Esophagus muscularis mucosa (tissue), 4 donors: Measurements from ENCODE around the gene SCYL3. TPM values are rescaled to one million over a fixed set of nuclear protein-coding genes. Genes with fewer than 3 reads are reported as not detected.

Experiments
- DNase-seq: peaks from one replicate; pipeline ENCODE4 v3.0.0-alpha.2; 2017; ENCODE audit errors: extremely low spot score
- H3K27ac ChIP-seq, 4 donors: fragments of 200-600 bp; sonication (generic); replicated peaks in 1 of 4; 1 replicate in 3 of 4; 2 replicates in 1 of 4; pipeline ENCODE4 v1.5.1; 2016 to 2019; ENCODE audit warnings: mild to moderate bottlenecking in 1 of 4
- H3K27me3 ChIP-seq, 4 donors: fragments of 200-600 bp; sonication (generic); one replicate each; pipeline versions ENCODE4 v1.5.1 to v1.6.0; 2016 to 2019
- H3K36me3 ChIP-seq, 4 donors: fragments of 200-600 bp; sonication (generic); one replicate each; pipeline ENCODE4 v1.5.1; 2016 to 2019
- H3K4me1 ChIP-seq, 4 donors: fragments of 200-600 bp; sonication (generic); one replicate each; pipeline ENCODE4 v1.5.1; 2016 to 2019
- H3K4me3 ChIP-seq, 4 donors: fragments of 200-600 bp; sonication (generic); 1 replicate in 2 of 4; 2 replicates in 2 of 4; pipeline ENCODE4 v1.5.1; 2016 to 2019; ENCODE audit warnings: mild to moderate bottlenecking in 4 of 4, moderate library complexity in 1 of 4
- H3K9me3 ChIP-seq, 4 donors: fragments of 200-600 bp; sonication (generic); 1 replicate in 3 of 4; 2 replicates in 1 of 4; pipeline ENCODE4 v1.5.1; 2016 to 2019
- EP300 ChIP-seq: sonication (generic); formaldehyde crosslinking; IDR thresholded peaks from one replicate; pipeline ENCODE4 v1.6.1; 2017; ENCODE audit warnings: antibody characterized with exemption
- POLR2A ChIP-seq: fragments of 450-650 bp; IDR thresholded peaks from one replicate; pipeline ENCODE4 v1.6.1; 2017; ENCODE audit warnings: antibody characterized with exemption, moderate library complexity, mild to moderate bottlenecking, low read depth
- POLR2AphosphoS5 ChIP-seq, 2 donors: sonication (generic); formaldehyde crosslinking; IDR thresholded peaks; one replicate each; pipeline ENCODE4 v1.6.1; 2017; ENCODE audit warnings: antibody characterized with exemption in 2 of 2
- WGBS: methylation state at CpG from one replicate; pipeline ENCODE4 v1.1.5; 2018; 5-methylcytosine and 5-hydroxymethylcytosine counted together
- intact Hi-C: fragments of 100-400 bp; cut with DNase I; formaldehyde crosslinking; loops from one replicate; pipeline ENCODE4 v1.15.1; 2023
- total RNA-seq, 4 donors: library from RNA; depleted of rRNA; stranded (reverse); fragments of >200 nt; gene quantifications; one replicate each; pipeline versions ENCODE4 v1.1.0 to v1.2.1, GENCODE V29; 2016
- TF ChIP-seq, protein P1 (sequence below), 3 experiments: fragments of 200-600 bp in 2 of 3; fragments of 450-650 bp in 1 of 3; sonication (generic) in 2 of 3; IDR thresholded peaks; one replicate each; pipeline ENCODE4 v1.5.1; 2017 to 2019; ENCODE audit warnings: antibody characterized with exemption in 3 of 3, mild to moderate bottlenecking in 2 of 3, moderate library complexity in 1 of 3

The SCYL3 gene
- total RNA-seq, 4 donors from 2014 or later: 10.2 to 11.8 (median 10.3) TPM

DNA sequence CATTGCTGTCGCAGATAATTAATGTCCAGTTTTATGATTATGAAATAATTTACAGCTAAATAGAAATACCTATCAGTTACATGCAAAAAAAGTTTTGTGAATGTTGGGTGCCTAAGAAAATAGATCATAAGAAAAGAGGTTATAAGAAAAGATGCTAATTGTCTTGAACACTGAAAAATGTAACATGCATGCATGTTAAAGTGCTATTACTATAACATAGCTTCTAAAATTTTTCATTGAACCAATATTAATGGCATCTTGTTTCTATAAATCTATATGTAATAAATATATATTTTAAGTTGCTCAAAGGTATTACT is 35.5 kb upstream of the SCYL3 start:
- Histone ChIP-seq H3K4me1 (peaks cover 8 to 16% (median 14%) of the 10 kb centered on the region in 4 donors), H3K27me3 (no peaks in the 10 kb centered on the region), H3K9me3 (no peaks in the 10 kb centered on the region), H3K27ac (no peak overlapping the region), H3K4me3 (no peak overlapping the region), H3K36me3 (no peaks in the 10 kb centered on the region)
- intact Hi-C loops: loop anchor here (5.0 kb wide), 1 partner anchor 998 kb away; no protein-coding TSS in a partner anchor
- DNase-seq: no peak
- TF ChIP-seq, protein P1, sequence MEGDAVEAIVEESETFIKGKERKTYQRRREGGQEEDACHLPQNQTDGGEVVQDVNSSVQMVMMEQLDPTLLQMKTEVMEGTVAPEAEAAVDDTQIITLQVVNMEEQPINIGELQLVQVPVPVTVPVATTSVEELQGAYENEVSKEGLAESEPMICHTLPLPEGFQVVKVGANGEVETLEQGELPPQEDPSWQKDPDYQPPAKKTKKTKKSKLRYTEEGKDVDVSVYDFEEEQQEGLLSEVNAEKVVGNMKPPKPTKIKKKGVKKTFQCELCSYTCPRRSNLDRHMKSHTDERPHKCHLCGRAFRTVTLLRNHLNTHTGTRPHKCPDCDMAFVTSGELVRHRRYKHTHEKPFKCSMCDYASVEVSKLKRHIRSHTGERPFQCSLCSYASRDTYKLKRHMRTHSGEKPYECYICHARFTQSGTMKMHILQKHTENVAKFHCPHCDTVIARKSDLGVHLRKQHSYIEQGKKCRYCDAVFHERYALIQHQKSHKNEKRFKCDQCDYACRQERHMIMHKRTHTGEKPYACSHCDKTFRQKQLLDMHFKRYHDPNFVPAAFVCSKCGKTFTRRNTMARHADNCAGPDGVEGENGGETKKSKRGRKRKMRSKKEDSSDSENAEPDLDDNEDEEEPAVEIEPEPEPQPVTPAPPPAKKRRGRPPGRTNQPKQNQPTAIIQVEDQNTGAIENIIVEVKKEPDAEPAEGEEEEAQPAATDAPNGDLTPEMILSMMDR (IDR thresholded peaks at IDR 0.05): no peak
- TF ChIP-seq EP300: no peak
- no peak for TF ChIP-seq POLR2AphosphoS5 (IDR thresholded peaks at IDR 0.05)
- TF ChIP-seq POLR2A: no peak
- 37% methylated on average over 1 of the region's 1 CpG for WGBS

DNA sequence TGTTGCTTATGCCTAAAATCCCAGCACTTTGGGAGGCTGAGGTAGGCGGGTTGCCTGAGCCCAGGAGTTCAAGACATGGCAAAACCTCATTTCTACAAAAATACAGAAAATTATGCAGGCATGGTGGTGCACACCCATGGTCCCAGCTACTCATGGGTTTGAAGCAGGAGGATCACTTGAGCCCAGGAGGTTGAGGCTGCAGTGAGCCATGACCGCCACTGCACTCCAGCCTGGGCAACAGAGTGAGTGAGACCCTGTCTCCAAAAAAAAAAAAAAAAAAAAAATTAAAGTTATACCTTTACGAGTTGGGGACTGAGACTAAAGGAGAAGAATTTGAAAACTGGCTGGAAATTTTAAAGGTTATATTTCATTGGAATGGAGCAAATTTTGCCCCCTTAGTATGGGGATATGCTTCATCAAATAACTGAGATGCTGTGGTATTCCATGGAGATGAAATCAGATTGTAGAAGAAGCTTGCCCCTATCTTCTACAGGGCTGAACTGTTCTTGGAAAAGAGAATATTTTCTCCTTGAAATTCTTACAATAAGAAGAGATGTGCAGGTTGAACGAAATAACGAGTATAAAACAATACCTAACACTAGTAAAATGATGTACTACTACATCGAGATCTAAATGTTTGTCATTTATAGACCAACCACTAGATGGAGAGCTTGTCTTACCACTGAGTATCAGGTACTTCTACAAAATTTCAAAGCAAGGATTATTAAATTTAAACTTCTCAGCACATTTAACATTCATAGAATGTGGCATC is 34.9 kb upstream of the SCYL3 start:
- H3K27ac ChIP-seq: no peak overlapping the region
- intact Hi-C loops: loop anchor here (5.0 kb wide), 1 partner anchor 999 kb away; no protein-coding TSS in a partner anchor
- no peaks in the 10 kb centered on the region for H3K9me3 ChIP-seq
- peaks cover 8 to 13% (median 12%) of the 10 kb centered on the region in 4 donors for H3K4me1 ChIP-seq
- TF ChIP-seq, protein P1 (IDR thresholded peaks at IDR 0.05): peak; percentile 57 to 71 (median 68)
- no peak for TF ChIP-seq POLR2A
- H3K4me3 ChIP-seq: no peak overlapping the region
- 38% methylated on average over 6 of the region's 6 CpGs for WGBS
- H3K27me3 ChIP-seq: no peaks in the 10 kb centered on the region
- no peak for DNase-seq
- H3K36me3 ChIP-seq: no peaks in the 10 kb centered on the region

DNA sequence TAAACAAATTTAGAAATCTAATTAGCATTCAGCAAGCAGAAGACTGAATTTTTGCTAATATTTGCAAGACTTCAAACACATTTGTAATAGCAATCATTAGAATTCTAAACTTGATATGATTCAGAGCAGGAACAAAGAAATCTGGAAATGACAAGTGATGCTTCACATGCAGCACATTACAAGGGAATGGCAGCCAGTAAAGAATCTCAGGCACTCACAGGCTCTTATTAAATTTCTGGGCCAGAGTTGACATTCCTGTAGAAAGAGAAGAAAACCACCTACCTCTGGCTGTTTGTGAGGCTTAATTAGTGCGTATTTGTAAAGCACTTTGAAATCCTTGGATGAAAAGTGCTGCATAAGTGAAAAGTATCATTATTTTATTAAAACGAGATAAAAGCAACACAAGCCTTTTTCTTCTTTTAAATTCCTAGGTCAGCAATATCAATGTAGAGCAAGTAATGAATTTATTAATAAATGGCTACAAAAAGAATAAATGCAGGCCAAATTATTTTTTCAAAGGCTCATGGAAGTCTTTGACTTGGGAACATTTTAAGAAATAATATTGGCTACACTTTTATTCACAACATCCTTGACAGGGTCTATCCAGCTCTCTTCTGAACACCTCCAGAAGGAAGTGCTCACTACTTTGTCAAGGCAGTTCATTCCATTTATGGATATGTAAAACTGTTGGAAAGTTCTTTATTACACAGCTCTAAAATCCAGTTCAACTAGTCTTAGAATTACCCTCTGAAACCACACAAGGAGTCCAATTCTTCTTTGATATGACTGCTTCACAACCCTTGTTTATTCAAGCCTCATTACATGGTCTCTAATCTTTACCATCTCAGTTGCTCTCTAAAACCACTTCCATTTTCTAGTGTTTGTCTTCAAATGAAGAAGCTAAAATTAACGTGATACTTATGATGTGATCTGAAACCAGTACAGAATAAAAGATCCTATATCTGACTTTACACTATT is 32.1 kb upstream of the SCYL3 start:
- peaks cover 0 to 8% (median 3%) of the 10 kb centered on the region in 4 donors for H3K36me3 ChIP-seq
- 71% methylated on average over 3 of the region's 3 CpGs for WGBS
- no peaks in the 10 kb centered on the region for H3K9me3 ChIP-seq
- DNase-seq: no peak
- H3K27me3 ChIP-seq: no peaks in the 10 kb centered on the region
- no peak overlapping the region for H3K4me3 ChIP-seq
- no peak overlapping the region for H3K27ac ChIP-seq
- peaks cover 0 to 8% (median 0%) of the 10 kb centered on the region in 4 donors for H3K4me1 ChIP-seq
- TF ChIP-seq POLR2A (no peak), EP300 (no peak), POLR2AphosphoS5 (IDR thresholded peaks at IDR 0.05) (no peak)
- TF ChIP-seq, protein P1 (IDR thresholded peaks at IDR 0.05): no peak
- intact Hi-C loops: loop anchor here (5.0 kb wide), 1 partner anchor 1002 kb away; no protein-coding TSS in a partner anchor

- WGBS: 70% methylated on average over 2 of the region's 2 CpGs
- intact Hi-C loops: loop anchor here (5.0 kb wide), 1 partner anchor 1002 kb away; no protein-coding TSS in a partner anchor
- Histone ChIP-seq H3K4me1 (peaks cover 0 to 8% (median 0%) of the 10 kb centered on the region in 4 donors), H3K9me3 (no peaks in the 10 kb centered on the region), H3K36me3 (peaks cover 1 to 18% (median 8%) of the 10 kb centered on the region in 4 donors), H3K27ac (no peak overlapping the region), H3K4me3 (no peak overlapping the region), H3K27me3 (no peaks in the 10 kb centered on the region)
- no peak for DNase-seq
- TF ChIP-seq, protein P1 (IDR thresholded peaks at IDR 0.05): no peak
- TF ChIP-seq POLR2AphosphoS5 (IDR thresholded peaks at IDR 0.05): no peak
- TF ChIP-seq POLR2A: no peak
- no peak for TF ChIP-seq EP300
Measured at GRCh38 chr1:169924829-169925228, 31.1 kb upstream of the SCYL3 start.
